Activated CD4-positive, alpha-beta T cell treated with anti-CD3 and anti-CD28 coated beads for 36 hours (primary cell): Measurements from ENCODE around the gene CKS1B. TPM values are rescaled to one million over a fixed set of nuclear protein-coding genes. Genes with fewer than 3 reads are reported as not detected.

Experiments
- ATAC-seq: fragments of 200-7000 bp; cut with Tn5 transposase; one replicate; pipeline ENCODE4 v1.10.0; 2021; ENCODE audit warnings: mild to moderate bottlenecking, moderate library complexity
- CTCF ChIA-PET: fragments of 350-600 bp; sonication (Branson Sonifier 250); formaldehyde crosslinking; loops from one replicate; lab custom pipeline; 2021; ENCODE audit warnings: antibody characterized with exemption; lab: Charles Lee
- POLR2A ChIA-PET: fragments of 350-600 bp; sonication (Branson Sonifier 250); formaldehyde crosslinking; loops from one replicate; lab custom pipeline; 2021; ENCODE audit warnings: antibody characterized with exemption, inconsistent platforms; lab: Charles Lee
- DNase-seq: peaks from one replicate; pipeline ENCODE4 v3.0.0-alpha.2; 2020
- H3K27ac Mint-ChIP-seq: one replicate; pipeline ENCODE4 v1.8.0; 2021; ENCODE audit warnings: mixed read lengths
- H3K27me3 Mint-ChIP-seq: one replicate; pipeline ENCODE4 v1.8.0; 2021; ENCODE audit warnings: mixed read lengths
- H3K36me3 Mint-ChIP-seq: one replicate; pipeline ENCODE4 v1.8.0; 2021; ENCODE audit warnings: low read depth, mixed read lengths
- H3K4me1 Mint-ChIP-seq: one replicate; pipeline ENCODE4 v1.8.0; 2021; ENCODE audit warnings: mixed read lengths
- H3K4me3 Mint-ChIP-seq: one replicate; pipeline ENCODE4 v1.8.0; 2021; ENCODE audit warnings: mild to moderate bottlenecking, moderate library complexity, mixed read lengths
- H3K9me3 Mint-ChIP-seq: one replicate; pipeline ENCODE4 v1.8.0; 2021; ENCODE audit warnings: low read depth, mixed read lengths
- intact Hi-C, 2 experiments: fragments of 100-400 bp; cut with DNase I in 1 of 2; cut with micrococcal nuclease in 1 of 2; formaldehyde crosslinking; loops; one replicate each; pipeline versions ENCODE4 v1.14.2 to v1.15.1; 2022 to 2024; cut with DNase I, micrococcal nuclease
- total RNA-seq, 2 experiments: library from RNA; stranded (reverse); gene quantifications; one replicate each; pipeline ENCODE4 v1.2.3, GENCODE V29; 2021

The CKS1B gene
- total RNA-seq, 2 experiments from 2014 or later, result 190 to 196 TPM

GRCh38 chr1:154945962-154946850 lies 28.3 kb upstream of the CKS1B start:
- POLR2A ChIA-PET, result no interaction called here
- peaks cover 12% of the 10 kb centered on the region for H3K36me3 Mint-ChIP-seq
- peaks cover 45% of the 10 kb centered on the region for H3K4me1 Mint-ChIP-seq
- DNase-seq, result no peak
- no peak overlapping the region for H3K4me3 Mint-ChIP-seq
- H3K9me3 Mint-ChIP-seq, result no peaks in the 10 kb centered on the region
- H3K27ac Mint-ChIP-seq, result peak overlapping the region; percentile 31
- ATAC-seq, result no peak
- CTCF ChIA-PET, result interaction anchor here (0.6 to 2.1 kb wide), 6 partner anchors 9 to 386 kb away, joined by 3 to 12 read pairs (median 5); partner anchors contain the start of genes PBXIP1 and PMVK
- no peaks in the 10 kb centered on the region for H3K27me3 Mint-ChIP-seq
- intact Hi-C loops, result no loop called here

- no peaks in the 10 kb centered on the region for H3K9me3 Mint-ChIP-seq
- intact Hi-C loops, result no loop called here
- ChIA-PET CTCF (interaction anchor here (0.7 kb wide), 1 partner anchor 388 kb away, joined by 3 read pairs; no protein-coding TSS in a partner anchor), POLR2A (interaction anchor here (0.8 kb wide), 1 partner anchor 12 kb away, joined by 3 read pairs; the partner anchor contains the start of gene PMVK)
- DNase-seq, result no peak
- H3K4me1 Mint-ChIP-seq, result peaks cover 45% of the 10 kb centered on the region
- peak overlapping the region; percentile 34 for H3K27ac Mint-ChIP-seq
- ATAC-seq, result no peak
- H3K4me3 Mint-ChIP-seq, result no peak overlapping the region
- H3K27me3 Mint-ChIP-seq, result no peaks in the 10 kb centered on the region
- H3K36me3 Mint-ChIP-seq, result peaks cover 12% of the 10 kb centered on the region
Observed at GRCh38 chr1:154948079-154948478, 26.4 kb upstream of the CKS1B start.

GRCh38 chr1:154951901-154952657 lies 22.4 kb upstream of the CKS1B start:
- ATAC-seq (peak; percentile 61), DNase-seq (peak; percentile 83)
- POLR2A ChIA-PET, result interaction anchor here (0.5 to 3.0 kb wide), 3 partner anchors 9 to 44 kb away, joined by 3 to 10 read pairs (median 3); partner anchors contain the start of gene PMVK
- intact Hi-C loops, result no loop called here
- H3K36me3 Mint-ChIP-seq, result peaks cover 12% of the 10 kb centered on the region
- H3K9me3 Mint-ChIP-seq, result no peaks in the 10 kb centered on the region
- H3K27me3 Mint-ChIP-seq, result no peaks in the 10 kb centered on the region
- CTCF ChIA-PET, result interaction anchor here (0.7 to 3.3 kb wide), 11 partner anchors 22 to 393 kb away, joined by 3 to 15 read pairs (median 4); partner anchors contain the start of genes ADAM15 and CKS1B
- H3K4me3 Mint-ChIP-seq, result peak overlapping the region; percentile 73
- peaks cover 73% of the 10 kb centered on the region for H3K4me1 Mint-ChIP-seq
- H3K27ac Mint-ChIP-seq, result peak overlapping the region; percentile 95

GRCh38 chr1:154952664-154953063 lies 21.8 kb upstream of the CKS1B start:
- Mint-ChIP-seq H3K9me3 (no peaks in the 10 kb centered on the region), H3K27me3 (no peaks in the 10 kb centered on the region), H3K27ac (peak overlapping the region; percentile 95), H3K36me3 (peaks cover 12% of the 10 kb centered on the region), H3K4me3 (peak overlapping the region; percentile 73), H3K4me1 (peaks cover 78% of the 10 kb centered on the region)
- CTCF ChIA-PET, result interaction anchor here (0.7 to 3.3 kb wide), 9 partner anchors 21 to 393 kb away, joined by 3 to 15 read pairs (median 5); partner anchors contain the start of genes ADAM15 and CKS1B
- POLR2A ChIA-PET, result interaction anchor here (0.5 to 3.0 kb wide), 2 partner anchors 17 to 44 kb away, joined by 3 to 10 read pairs; partner anchors contain the start of gene PMVK
- DNase-seq (no peak), ATAC-seq (no peak)
- intact Hi-C loops, result no loop called here

- ChIA-PET CTCF (interaction anchor here (0.7 to 3.3 kb wide), 7 partner anchors 7 to 284 kb away, joined by 3 to 15 read pairs (median 5); partner anchors contain the start of genes ADAM15 and CKS1B), POLR2A (interaction anchor here (0.6 to 3.0 kb wide), 2 partner anchors 18 to 1205 kb away, joined by 6 to 10 read pairs; partner anchors contain the start of gene PMVK)
- no peak for DNase-seq
- Mint-ChIP-seq H3K36me3 (peaks cover 9% of the 10 kb centered on the region), H3K4me3 (no peak overlapping the region), H3K4me1 (peaks cover 80% of the 10 kb centered on the region), H3K9me3 (no peaks in the 10 kb centered on the region), H3K27me3 (no peaks in the 10 kb centered on the region), H3K27ac (peak overlapping the region; percentile 95)
- no peak for ATAC-seq
- intact Hi-C loops, result loop anchor here in 1 of 2 experiments (2.0 kb wide), 1 partner anchor 17 kb away; the partner anchor contains the start of gene PMVK
Observed at GRCh38 chr1:154953611-154954038, 20.9 kb upstream of the CKS1B start.

GRCh38 chr1:154954541-154954940 lies 19.9 kb upstream of the CKS1B start:
- ChIA-PET CTCF (interaction anchor here (0.7 to 3.0 kb wide), 15 partner anchors 8 to 285 kb away, joined by 3 to 12 read pairs (median 5); partner anchors contain the start of genes ADAM15, FLAD1 and SHC1), POLR2A (no interaction called here)
- intact Hi-C loops, result loop anchor here in 1 of 2 experiments (2.0 kb wide), 1 partner anchor 18 kb away; the partner anchor contains the start of gene PMVK
- Mint-ChIP-seq H3K9me3 (no peaks in the 10 kb centered on the region), H3K4me1 (peaks cover 78% of the 10 kb centered on the region), H3K27me3 (no peaks in the 10 kb centered on the region), H3K27ac (peak overlapping the region; percentile 95), H3K36me3 (peaks cover 7% of the 10 kb centered on the region), H3K4me3 (peak overlapping the region; percentile 85)
- no peak for ATAC-seq
- no peak for DNase-seq

- CTCF ChIA-PET, result interaction anchor here (0.5 to 3.0 kb wide), 33 partner anchors 9 to 546 kb away, joined by 3 to 21 read pairs (median 4); partner anchors contain the start of genes ADAM15, FLAD1 and SHC1
- H3K27me3 Mint-ChIP-seq, result no peaks in the 10 kb centered on the region
- peaks cover 9% of the 10 kb centered on the region for H3K36me3 Mint-ChIP-seq
- POLR2A ChIA-PET, result interaction anchor here (0.7 to 1.4 kb wide), 4 partner anchors 11 to 38 kb away, joined by 3 to 11 read pairs (median 4); partner anchors contain the start of gene PMVK
- DNase-seq (peak; percentile 91), ATAC-seq (peak; percentile 87)
- peak overlapping the region; percentile 85 for H3K4me3 Mint-ChIP-seq
- H3K4me1 Mint-ChIP-seq, result peaks cover 81% of the 10 kb centered on the region
- H3K9me3 Mint-ChIP-seq, result no peaks in the 10 kb centered on the region
- peak overlapping the region; percentile 95 for H3K27ac Mint-ChIP-seq
- intact Hi-C loops, result loop anchor here (1.0 to 5.0 kb wide), 6 partner anchors 18 to 398 kb away; partner anchors contain the start of genes CKS1B (in 1 of the 2), FLAD1 (in 1 of the 2), PMVK (in 1 of the 2) and SLC50A1 (in 1 of the 2)
Observed at GRCh38 chr1:154955039-154955717, 19.3 kb upstream of the CKS1B start.

GRCh38 chr1:154955718-154956543 lies 18.6 kb upstream of the CKS1B start, which contains the start of gene PBXIP1:
TSS of gene PBXIP1 (minus strand) at chr1:154956099. CDS start at chr1:154953721, 2,378 bp downstream.
- Mint-ChIP-seq H3K36me3 (peaks cover 8% of the 10 kb centered on the region), H3K27me3 (no peaks in the 10 kb centered on the region), H3K4me1 (peaks cover 82% of the 10 kb centered on the region), H3K4me3 (peak within 1 kb of the TSS; percentile 85), H3K9me3 (no peaks in the 10 kb centered on the region), H3K27ac (peak within 1 kb of the TSS; percentile 95)
- DNase-seq, result peak; percentile 83
- intact Hi-C loops, result loop anchor here (1.0 to 5.0 kb wide), 8 partner anchors 18 to 399 kb away; partner anchors contain the start of genes CKS1B (in 2 of the 2), ADAR (in 1 of the 2), FLAD1 (in 1 of the 2) and PMVK (in 1 of the 2)
- CTCF ChIA-PET, result interaction anchor here (0.5 to 3.0 kb wide), 27 partner anchors 9 to 547 kb away, joined by 3 to 21 read pairs (median 4); partner anchors contain the start of gene FLAD1
- POLR2A ChIA-PET, result interaction anchor here (0.6 to 1.4 kb wide), 6 partner anchors 10 to 37 kb away, joined by 3 to 11 read pairs (median 4); partner anchors contain the start of genes PMVK and SHC1
- peak; percentile 54 for ATAC-seq

- Mint-ChIP-seq H3K4me3 (peak overlapping the region; percentile 85), H3K4me1 (peaks cover 78% of the 10 kb centered on the region), H3K27ac (peak overlapping the region; percentile 95), H3K9me3 (no peaks in the 10 kb centered on the region), H3K27me3 (no peaks in the 10 kb centered on the region), H3K36me3 (peaks cover 10% of the 10 kb centered on the region)
- intact Hi-C loops, result loop anchor here in 1 of 2 experiments (1.0 to 5.0 kb wide), 5 partner anchors 18 to 399 kb away; partner anchors contain the start of genes ADAR, CKS1B, SLC50A1 and UBE2Q1
- ATAC-seq, result no peak
- ChIA-PET POLR2A (interaction anchor here (0.6 to 1.4 kb wide), 4 partner anchors 13 to 46 kb away, joined by 3 to 11 read pairs (median 4); partner anchors contain the start of genes PMVK, SHC1 and ZBTB7B), CTCF (interaction anchor here (0.6 to 2.2 kb wide), 7 partner anchors 8 to 107 kb away, joined by 3 to 21 read pairs (median 5); no protein-coding TSS in a partner anchor)
- DNase-seq, result no peak
Observed at GRCh38 chr1:154956544-154956941, 17.9 kb upstream of the CKS1B start.
